K562 (cell line): ENCODE results near the gene OTUD1. TPM values are rescaled to one million over a fixed set of nuclear protein-coding genes. Genes with fewer than 3 reads are reported as not detected.

Experiments
- ATF1 ChIP-seq, 2 experiments: fragments of 450-650 bp in 1 of 2; IDR thresholded peaks; 2 replicates each; pipeline ENCODE4 v1.6.1; 2016; ENCODE audit warnings: missing compliant biosample characterization in 1 of 2, missing genetic modification characterization in 1 of 2
- CTBP1 ChIP-seq: fragments of 450-650 bp; IDR thresholded peaks from 2 replicates; pipeline ENCODE4 v1.6.1; 2016; ENCODE audit warnings: borderline replicate concordance
- FOXA3 ChIP-seq, 2 experiments: fragments of 450-650 bp in 1 of 2; sonication (generic) in 1 of 2; formaldehyde crosslinking; IDR thresholded peaks in 1 of 2; conservative IDR thresholded peaks in 1 of 2; 2 replicates each; pipeline versions ENCODE4 v1.4.0 to v1.8.0; 2020 to 2022; ENCODE audit warnings: mild to moderate bottlenecking in 2 of 2, missing genetic modification reagents in 1 of 2
- FOXP1 ChIP-seq: sonication (generic); formaldehyde crosslinking; IDR thresholded peaks from 2 replicates; pipeline ENCODE4 v1.8.0; 2022; ENCODE audit warnings: mild to moderate bottlenecking, missing genetic modification reagents
- GATA2 ChIP-seq: sonication (generic); formaldehyde crosslinking; IDR thresholded peaks from 2 replicates; pipeline ENCODE4 v1.4.0; 2020; ENCODE audit warnings: mild to moderate bottlenecking, missing genetic modification reagents
- HCFC1 ChIP-seq: IDR thresholded peaks from 2 replicates; pipeline ENCODE4 v1.6.1; 2012; ENCODE audit warnings: low read depth, low read length, improper control_type of control experiment
- HDAC1 ChIP-seq, 2 experiments: fragments of 450-650 bp; IDR thresholded peaks; 2 replicates each; pipeline ENCODE4 v1.6.1; 2016 to 2017; ENCODE audit warnings: inconsistent platforms in 1 of 2, mild to moderate bottlenecking in 1 of 2, moderate library complexity in 1 of 2
- NKRF ChIP-seq: fragments of 450-650 bp; IDR thresholded peaks from 2 replicates; pipeline ENCODE4 v1.6.1; 2016; ENCODE audit warnings: borderline replicate concordance
- RREB1 ChIP-seq: fragments of 250-450 bp; sonication (Bioruptor Pico); IDR thresholded peaks from 2 replicates; pipeline ENCODE4 v1.4.0; 2020
- SAP30 ChIP-seq: fragments of 200-600 bp; sonication (generic); IDR thresholded peaks from 2 replicates; pipeline ENCODE4 v1.6.1; 2012; ENCODE audit warnings: borderline replicate concordance, low read depth, mild to moderate bottlenecking, moderate library complexity, low read length, control low read depth, inconsistent platforms; ENCODE audit not compliant: insufficient read depth, poor library complexity, severe bottlenecking
- TEAD1 ChIP-seq, 2 experiments: fragments of 450-650 bp in 1 of 2; sonication (generic) in 1 of 2; formaldehyde crosslinking; IDR thresholded peaks; 2 replicates each; pipeline versions ENCODE4 v1.4.0 to v1.8.0; 2020 to 2022; ENCODE audit warnings: mild to moderate bottlenecking in 2 of 2, missing genetic modification reagents in 1 of 2
- TOE1 ChIP-seq, 2 experiments: fragments of 450-650 bp in 1 of 2; sonication (generic) in 1 of 2; formaldehyde crosslinking in 1 of 2; IDR thresholded peaks; 2 replicates each; pipeline versions ENCODE4 v1.7.1 to v1.8.0; 2016 to 2022; ENCODE audit warnings: borderline replicate concordance in 2 of 2, mild to moderate bottlenecking in 2 of 2, antibody characterized with exemption in 1 of 2, inconsistent platforms in 1 of 2, low read depth in 1 of 2, missing genetic modification reagents in 1 of 2, moderate library complexity in 1 of 2
- ZNF740 ChIP-seq, 3 experiments: fragments of 200-800 bp in 1 of 3; sonication (Bioruptor generic) in 1 of 3; sonication (generic) in 1 of 3; formaldehyde crosslinking in 1 of 3; IDR thresholded peaks; 2 replicates each; pipeline versions ENCODE4 v1.6.1 to v1.8.0; 2016 to 2022; ENCODE audit warnings: mild to moderate bottlenecking in 2 of 3, missing compliant biosample characterization in 2 of 3, missing genetic modification characterization in 2 of 3, missing genetic modification reagents in 1 of 3
- polyA plus RNA-seq, 8 experiments: library from polyadenylated mRNA; depleted of rRNA in 4 of 8; stranded (reverse) in 5 of 8; unstranded in 3 of 8; fragments of >200 nt; fragmentation: Nextera tagmentation in 2 of 8; fragmentation: Illumina TruSeq in 1 of 8; extraction: Ambion mirVana in 2 of 8; extraction: Trizol in 1 of 8; gene quantifications; 2 replicates each; pipeline versions ENCODE4 v1.2.1 to v1.2.3, GENCODE V29; 2011 to 2014; ENCODE audit warnings: inconsistent platforms in 1 of 8, missing spikeins in 1 of 8
- total RNA-seq, 7 experiments: library from RNA; depleted of rRNA in 6 of 7; stranded (reverse); fragments of >200 nt in 6 of 7; fragmentation: Illumina TruSeq in 2 of 7; extraction: Trizol in 2 of 7; gene quantifications; 2 replicates each; pipeline versions ENCODE4 v1.2.1 to v1.2.3, GENCODE V29; 2011 to 2021; ENCODE audit warnings: low replicate concordance in 1 of 7

OTUD1 gene
- total and polyA plus RNA-seq, 9 of the 15 experiments (the other 6 are each of a cell fraction or from before 2014, with no cell fraction given): 0.29 to 2.0 (median 0.49) TPM

GRCh38 chr10:23438547-23439451 lies at the start of gene OTUD1 (continued):
- TF ChIP-seq ZNF740 (CRISPR knock-in tag; IDR thresholded peaks at IDR 0.05): 0 out of 2 replicates have a peak, but pooled peaks have one; percentile 57
- no peak for TF ChIP-seq ZNF740 (tag; IDR thresholded peaks at IDR 0.05)
- peak; percentile 54 for TF ChIP-seq SAP30
- TF ChIP-seq CTBP1: peak; percentile 99
- peak; percentile 92 to 94 for TF ChIP-seq TEAD1 (CRISPR knock-in tag; IDR thresholded peaks at IDR 0.05)
- peak in 1 of 2 experiments; percentile 27; a peak in 2 of 4 replicates for TF ChIP-seq FOXA3 (CRISPR knock-in tag; conservative IDR thresholded peaks at IDR 0.05 in 1 of 2, IDR thresholded peaks at IDR 0.05 in 1 of 2)
- 0 out of 2 replicates have a peak, but pooled peaks have one; percentile 53 for TF ChIP-seq RREB1
- 0 out of 2 replicates have a peak, but pooled peaks have one; percentile 37 for TF ChIP-seq ATF1 (CRISPR knock-in tag; IDR thresholded peaks at IDR 0.05)
- peak; percentile 61 for TF ChIP-seq ATF1 (tag; IDR thresholded peaks at IDR 0.05)
- TF ChIP-seq HCFC1: peak; percentile 60
- peak; percentile 28; the same call in 1 of the 2 replicates for TF ChIP-seq NKRF
- TF ChIP-seq HDAC1 (IDR thresholded peaks at IDR 0.05): peak in 1 of 2 experiments; percentile 59; a peak in 2 of 4 replicates
- TF ChIP-seq TOE1 (IDR thresholded peaks at IDR 0.05; ENCODE audit: borderline replicate concordance): peak; percentile 43; the same call in 1 of the 2 replicates
- no peak for TF ChIP-seq TOE1 (CRISPR knock-in tag; IDR thresholded peaks at IDR 0.05; ENCODE audit: borderline replicate concordance, low read depth)
- peak; percentile 82; the same call in 1 of the 2 replicates for TF ChIP-seq FOXP1 (CRISPR knock-in tag)
- no peak for TF ChIP-seq GATA2
